CD4-positive, alpha-beta memory T cell (primary cell): Measurements from ENCODE around the gene DNAJC3. TPM values are rescaled to one million over a fixed set of nuclear protein-coding genes. Genes with fewer than 3 reads are reported as not detected.
"Not testable (repeated sequence)": the region's sequence is repeated elsewhere in the genome, so short reads cannot be mapped to it uniquely, and the experiment has no call there.

ENCODE experiments used
- CTCF ChIA-PET: fragments of 350-600 bp; sonication (Branson Sonifier 250); formaldehyde crosslinking; loops from one replicate; lab custom pipeline; 2021; ENCODE audit warnings: inconsistent platforms; ENCODE audit not compliant: partially characterized antibody; lab: Charles Lee
- POLR2A ChIA-PET: fragments of 350-600 bp; sonication (Branson Sonifier 250); formaldehyde crosslinking; loops from one replicate; lab custom pipeline; 2021; ENCODE audit not compliant: partially characterized antibody; lab: Charles Lee
- DNase-seq, 5 donors: peaks; one replicate each; pipeline versions ENCODE4 v3.0.0 to v3.0.0-alpha.2; 2020 to 2022; ENCODE audit warnings: mixed read lengths in 1 of 5
- H3K27ac ChIP-seq: one replicate; pipeline ENCODE4 v1.7.0; 2013; ENCODE audit warnings: low read depth, low read length
- H3K27me3 ChIP-seq: 2 replicates; pipeline ENCODE4 v1.7.0; 2013; ENCODE audit warnings: mild to moderate bottlenecking, low read length, moderate library complexity; ENCODE audit not compliant: insufficient read depth
- H3K36me3 ChIP-seq: 2 replicates; pipeline ENCODE4 v1.7.0; 2013; ENCODE audit warnings: mild to moderate bottlenecking, low read length, moderate library complexity; ENCODE audit not compliant: insufficient read depth
- H3K4me1 ChIP-seq: 2 replicates; pipeline ENCODE4 v1.7.0; 2013; ENCODE audit warnings: mild to moderate bottlenecking, low read length, moderate library complexity; ENCODE audit not compliant: insufficient read depth
- H3K4me3 ChIP-seq, 2 donors: one replicate each; pipeline ENCODE4 v1.7.0; 2013; ENCODE audit warnings: low read length in 2 of 2, mild to moderate bottlenecking in 1 of 2
- H3K9me3 ChIP-seq, 2 donors: one replicate each; pipeline ENCODE4 v1.7.0; 2013; ENCODE audit warnings: low read length in 2 of 2, control low read depth in 1 of 2; ENCODE audit not compliant: control insufficient read depth in 1 of 2
- H3K27ac Mint-ChIP-seq, 7 donors: one replicate each; pipeline ENCODE4 v1.8.0; 2020 to 2021; ENCODE audit warnings: mixed read lengths in 7 of 7, mild to moderate bottlenecking in 6 of 7, inconsistent platforms in 3 of 7, moderate library complexity in 3 of 7
- H3K27me3 Mint-ChIP-seq, 2 donors: one replicate each; pipeline ENCODE4 v1.8.0; 2020 to 2021; ENCODE audit warnings: mixed read lengths in 2 of 2
- H3K36me3 Mint-ChIP-seq, 2 donors: one replicate each; pipeline ENCODE4 v1.8.0; 2020 to 2021; ENCODE audit warnings: mixed read lengths in 2 of 2, inconsistent platforms in 1 of 2, mild to moderate bottlenecking in 1 of 2
- H3K4me1 Mint-ChIP-seq, 4 donors: one replicate each; pipeline ENCODE4 v1.8.0; 2020 to 2021; ENCODE audit warnings: mixed read lengths in 4 of 4, mild to moderate bottlenecking in 1 of 4
- H3K4me3 Mint-ChIP-seq, 8 donors: one replicate each; pipeline ENCODE4 v1.8.0; 2020 to 2021; ENCODE audit warnings: mixed read lengths in 8 of 8, mild to moderate bottlenecking in 7 of 8, moderate library complexity in 6 of 8, inconsistent platforms in 3 of 8
- H3K9me3 Mint-ChIP-seq, 8 donors: one replicate each; pipeline ENCODE4 v1.8.0; 2020 to 2021; ENCODE audit warnings: mixed read lengths in 8 of 8, mild to moderate bottlenecking in 5 of 8, inconsistent platforms in 3 of 8, moderate library complexity in 1 of 8
- intact Hi-C: fragments of 100-400 bp; cut with micrococcal nuclease; formaldehyde crosslinking; loops from one replicate; pipeline ENCODE4 v1.15.1; 2023
- polyA plus RNA-seq, 2 donors: library from polyadenylated mRNA; unstranded; fragments of 300-500 nt; fragmentation: Illumina TruSeq; gene quantifications; one replicate each; pipeline ENCODE4 v1.2.3, GENCODE V29; 2021
- total RNA-seq, 2 experiments: library from RNA; stranded (reverse); gene quantifications; one replicate each; pipeline ENCODE4 v1.2.3, GENCODE V29; 2021

DNAJC3 gene
- total and polyA plus RNA-seq, 4 experiments from 2014 or later: 14.6 to 31.1 (median 23.3) TPM

- intact Hi-C loops: no loop called here
Measured at GRCh38 chr13:95726876-95727275, 49.9 kb downstream of the DNAJC3 start.

GRCh38 chr13:95728957-95729356 lies 52.0 kb downstream of the DNAJC3 start:
- intact Hi-C loops: no loop called here
- Mint-ChIP-seq H3K9me3 (peaks cover 1 to 44% (median 27%) of the 10 kb centered on the region in 8 donors), H3K36me3 (peaks cover 77 to 88% of the 10 kb centered on the region in 2 donors), H3K27ac (peak overlapping the region in 1 of 7 donors; percentile 33), H3K4me3 (no peak overlapping the region), H3K4me1 (peaks cover 18 to 38% (median 29%) of the 10 kb centered on the region in 4 donors), H3K27me3 (no peaks in the 10 kb centered on the region)
- no peaks in the 10 kb centered on the region for H3K36me3 ChIP-seq
- H3K27ac ChIP-seq: no peak overlapping the region
- H3K27me3 ChIP-seq: no peaks in the 10 kb centered on the region
- ChIA-PET CTCF (no interaction called here), POLR2A (no interaction called here)
- H3K9me3 ChIP-seq: peaks cover 0 to under 1% of the 10 kb centered on the region in 2 donors
- H3K4me1 ChIP-seq: no peaks in the 10 kb centered on the region
- no peak overlapping the region for H3K4me3 ChIP-seq
- no peak for DNase-seq

More at GRCh38 chr13:95726876-95727275, 49.9 kb downstream of the DNAJC3 start:
- no peaks in the 10 kb centered on the region for H3K9me3 ChIP-seq
- POLR2A ChIA-PET: no interaction called here
- Mint-ChIP-seq H3K27me3 (no peaks in the 10 kb centered on the region), H3K36me3 (peaks cover 71 to 86% of the 10 kb centered on the region in 2 donors), H3K27ac (peak overlapping the region in 1 of 7 donors; percentile 54), H3K4me1 (peaks cover 22 to 45% (median 34%) of the 10 kb centered on the region in 4 donors), H3K4me3 (no peak overlapping the region), H3K9me3 (peaks cover 0 to 24% (median 8%) of the 10 kb centered on the region in 8 donors)
- H3K4me3 ChIP-seq: no peak overlapping the region
- CTCF ChIA-PET: no interaction called here
- DNase-seq: no peak
- no peaks in the 10 kb centered on the region for H3K36me3 ChIP-seq
- H3K27me3 ChIP-seq: no peaks in the 10 kb centered on the region
- H3K4me1 ChIP-seq: no peaks in the 10 kb centered on the region
- no peak overlapping the region for H3K27ac ChIP-seq

- DNase-seq: no peak
- CTCF ChIA-PET: no interaction called here
- peaks cover 6 to 25% (median 16%) of the 10 kb centered on the region in 4 donors for H3K4me1 Mint-ChIP-seq
- Histone ChIP-seq H3K4me3 (no peak overlapping the region), H3K9me3 (peaks cover 0 to 6% of the 10 kb centered on the region in 2 donors), H3K36me3 (no peaks in the 10 kb centered on the region), H3K4me1 (no peaks in the 10 kb centered on the region), H3K27ac (no peak overlapping the region), H3K27me3 (no peaks in the 10 kb centered on the region)
- H3K27ac Mint-ChIP-seq: no peak overlapping the region
- peaks cover 48 to 49% of the 10 kb centered on the region in 2 donors for H3K36me3 Mint-ChIP-seq
- peaks cover 3 to 50% (median 33%) of the 10 kb centered on the region in 8 donors for H3K9me3 Mint-ChIP-seq
- H3K4me3 Mint-ChIP-seq: no peak overlapping the region
- POLR2A ChIA-PET: no interaction called here
- intact Hi-C loops: no loop called here
- no peaks in the 10 kb centered on the region for H3K27me3 Mint-ChIP-seq
Measured at GRCh38 chr13:95734124-95734523, 57.2 kb downstream of the DNAJC3 start.

- H3K9me3 Mint-ChIP-seq, H3K27ac Mint-ChIP-seq, H3K4me3 ChIP-seq, H3K9me3 ChIP-seq, H3K27ac ChIP-seq, H3K4me3 Mint-ChIP-seq, DNase-seq, POLR2A ChIA-PET, H3K27me3 Mint-ChIP-seq, H3K27me3 ChIP-seq, intact Hi-C loops, H3K36me3 ChIP-seq: not testable (repeated sequence)
- peaks cover 12 to 24% (median 19%) of the 10 kb centered on the region in 4 donors for H3K4me1 Mint-ChIP-seq
- CTCF ChIA-PET: interaction anchor here (1.0 kb wide), 1 partner anchor 116 kb away, joined by 3 read pairs; no protein-coding TSS in a partner anchor
- H3K36me3 Mint-ChIP-seq: peaks cover 6 to 13% of the 10 kb centered on the region in 2 donors
- peaks cover 12% of the 10 kb centered on the region for H3K4me1 ChIP-seq
Measured at GRCh38 chr13:95740071-95740978, 63.4 kb downstream of the DNAJC3 start.

- H3K27ac ChIP-seq: no peak overlapping the region
- Mint-ChIP-seq H3K9me3 (peaks cover 0 to 5% (median under 1%) of the 10 kb centered on the region in 8 donors), H3K27me3 (no peaks in the 10 kb centered on the region), H3K4me3 (no peak overlapping the region), H3K4me1 (peaks cover 14 to 24% (median 20%) of the 10 kb centered on the region in 4 donors), H3K27ac (peak overlapping the region in 1 of 7 donors; percentile 18), H3K36me3 (peaks cover 6 to 13% of the 10 kb centered on the region in 2 donors)
- ChIA-PET POLR2A (no interaction called here), CTCF (interaction anchor here (1.0 kb wide), 1 partner anchor 117 kb away, joined by 3 read pairs; no protein-coding TSS in a partner anchor)
- H3K4me3 ChIP-seq: no peak overlapping the region
- no peaks in the 10 kb centered on the region for H3K36me3 ChIP-seq
- DNase-seq: no peak
- intact Hi-C loops: no loop called here
- H3K27me3 ChIP-seq: no peaks in the 10 kb centered on the region
- H3K9me3 ChIP-seq: no peaks in the 10 kb centered on the region
- H3K4me1 ChIP-seq: peaks cover 12% of the 10 kb centered on the region
Measured at GRCh38 chr13:95740979-95741320, 64.0 kb downstream of the DNAJC3 start.

- no peaks in the 10 kb centered on the region for H3K27me3 ChIP-seq
- H3K27me3 Mint-ChIP-seq: no peaks in the 10 kb centered on the region
- H3K36me3 Mint-ChIP-seq: peaks cover 6 to 13% of the 10 kb centered on the region in 2 donors
- ChIA-PET CTCF (no interaction called here), POLR2A (no interaction called here)
- H3K36me3 ChIP-seq: no peaks in the 10 kb centered on the region
- peaks cover 0 to 5% (median under 1%) of the 10 kb centered on the region in 8 donors for H3K9me3 Mint-ChIP-seq
- peaks cover 12% of the 10 kb centered on the region for H3K4me1 ChIP-seq
- H3K4me3 ChIP-seq: no peak overlapping the region
- H3K4me1 Mint-ChIP-seq: peaks cover 15 to 24% (median 21%) of the 10 kb centered on the region in 4 donors
- intact Hi-C loops: no loop called here
- no peak for DNase-seq
- H3K27ac Mint-ChIP-seq: peak overlapping the region in 1 of 7 donors; percentile 1
- no peaks in the 10 kb centered on the region for H3K9me3 ChIP-seq
- peak overlapping the region in 1 of 8 donors; percentile 53 for H3K4me3 Mint-ChIP-seq
- no peak overlapping the region for H3K27ac ChIP-seq
Measured at GRCh38 chr13:95741584-95742563, 64.9 kb downstream of the DNAJC3 start.
